Measurements from ENCODE around the gene ODAM.
"Not testable (repeated sequence)": the region's sequence is repeated elsewhere in the genome, so short reads cannot be mapped to it uniquely, and the experiment has no call there.

The ODAM gene

DNA sequence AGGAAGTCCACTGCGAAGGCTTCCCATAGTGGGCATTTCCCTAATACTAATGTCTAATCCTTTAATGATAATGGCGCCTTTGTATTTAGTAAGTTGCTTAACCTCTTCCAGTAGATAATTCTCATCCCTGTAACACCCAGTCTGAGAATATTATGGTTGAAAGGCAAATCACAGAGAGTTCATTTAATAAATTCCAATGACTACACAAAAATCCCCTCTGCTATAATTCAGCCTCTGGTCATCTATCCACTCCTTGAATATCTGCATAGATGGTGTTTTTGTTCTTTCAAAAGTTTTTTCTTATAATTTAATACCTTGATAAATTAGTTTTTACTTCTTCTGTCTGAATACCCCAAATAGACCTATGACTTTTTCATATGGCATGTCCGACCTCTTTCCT lies 25.9 kb downstream of the ODAM start:
- not testable (repeated sequence) for DNase-seq (ENCODE audit: insufficient read length, low spot score); FAIRE-seq

- FAIRE-seq; DNase-seq (ENCODE audit: insufficient read length, low spot score): not testable (repeated sequence)
Measured at GRCh38 chr4:70221818-70222217, 26.3 kb downstream of the ODAM start.

- no peak for FAIRE-seq
Measured at GRCh38 chr4:70225824-70226223, 30.3 kb downstream of the ODAM start, which contains the start of gene FDCSP. FDCSP (plus strand) TSS chr4:70226124; CDS start chr4:70231195, 5,071 bp downstream.

GRCh38 chr4:70236125-70236524 lies 40.6 kb downstream of the ODAM start:
- no peak for FAIRE-seq
- DNase-seq (ENCODE audit: insufficient read length, low spot score) = no peak

More at GRCh38 chr4:70225824-70226223, 30.3 kb downstream of the ODAM start, which contains the start of gene FDCSP:
- DNase-seq (ENCODE audit: insufficient read length, low spot score) = no peak

GRCh38 chr4:70239131-70239883 lies 43.8 kb downstream of the ODAM start:
- no peak for FAIRE-seq
- no peak for DNase-seq (ENCODE audit: insufficient read length, low spot score)

DNA sequence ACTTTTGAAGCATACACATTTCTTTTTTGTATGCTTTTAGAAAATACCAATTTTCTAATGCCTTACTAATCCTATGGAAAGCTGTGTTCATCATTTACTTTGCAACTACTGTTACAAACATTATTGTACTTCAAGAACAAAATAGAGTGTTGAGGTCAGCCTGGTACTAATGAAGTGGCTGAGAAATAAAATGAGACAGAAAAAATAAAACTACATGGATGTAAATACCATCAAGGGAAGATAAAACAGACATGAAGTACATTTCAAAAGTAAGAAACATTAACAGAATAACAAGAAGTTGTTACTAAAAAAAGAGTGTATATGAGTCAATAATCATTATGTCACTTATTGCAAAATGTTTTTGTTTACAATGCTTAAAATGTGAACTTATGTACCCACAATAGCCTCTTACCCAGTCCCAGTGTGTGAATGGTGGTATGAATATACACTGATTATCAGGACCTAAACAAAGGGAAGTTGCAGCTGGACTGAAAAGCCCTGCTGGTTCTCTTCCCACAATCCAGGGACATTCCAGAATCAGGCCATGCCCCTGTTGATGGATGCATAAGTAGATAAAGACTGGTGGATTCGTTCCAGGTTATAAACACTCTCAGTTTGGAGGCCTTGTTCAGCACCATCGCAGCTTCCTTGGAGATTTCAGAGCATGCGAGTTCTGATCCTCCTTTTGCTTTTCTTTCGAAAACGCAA lies 44.5 kb downstream of the ODAM start:
- no peak for DNase-seq (ENCODE audit: insufficient read length, low spot score)
- no peak for FAIRE-seq

- not testable (repeated sequence) for FAIRE-seq; DNase-seq (ENCODE audit: insufficient read length, low spot score)
Measured at GRCh38 chr4:70242297-70242696, 46.8 kb downstream of the ODAM start, which contains the start of gene CSN3. CSN3 (plus strand) TSS chr4:70242597; CDS start chr4:70244820, 2,223 bp downstream.

- no peak for DNase-seq (ENCODE audit: insufficient read length, low spot score)
- FAIRE-seq = no peak
Measured at GRCh38 chr4:70243091-70243490, 47.6 kb downstream of the ODAM start.

- FAIRE-seq (no peak), DNase-seq (ENCODE audit: insufficient read length, low spot score) (no peak)
Measured at GRCh38 chr4:70251250-70251944, 55.9 kb downstream of the ODAM start.

DNA sequence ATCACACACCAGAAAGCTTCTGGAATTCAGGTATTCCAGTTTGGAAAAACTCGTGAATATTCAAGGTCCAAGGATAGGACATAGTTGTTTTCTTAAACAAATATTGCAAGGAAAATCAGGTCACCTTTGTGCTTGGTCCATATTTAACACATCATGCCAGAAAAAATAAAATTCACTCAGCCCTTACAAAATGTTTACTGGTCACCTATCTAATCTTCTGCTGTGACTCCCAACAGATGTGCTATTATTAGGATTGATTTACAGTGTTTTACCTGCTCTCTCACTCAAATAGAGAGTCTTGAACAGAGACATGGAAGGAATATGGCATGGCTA lies 56.4 kb downstream of the ODAM start:
- FAIRE-seq = no peak
- no peak for DNase-seq (ENCODE audit: insufficient read length, low spot score)
